DMS153 treated with DMSO at 0.1 percent for 48 hours (cell line): ENCODE data around the gene DYNC2LI1.

Source experiments
- DNase-seq: peaks from one replicate; lab custom pipeline; 2025; ENCODE audit not compliant: unreplicated experiment; lab: John Stamatoyannopoulos, UW

DYNC2LI1 gene

GRCh38 chr2:43842866-43843226 lies 69.0 kb downstream of the DYNC2LI1 start:
- DNase-seq: no peak

- DNase-seq: no peak
These were observed 71.3 kb downstream of the DYNC2LI1 start for GRCh38 chr2:43845181-43845580.

- no peak for DNase-seq
These were observed 72.4 kb downstream of the DYNC2LI1 start for GRCh38 chr2:43846140-43846793.

GRCh38 chr2:43848214-43848613 lies 74.4 kb downstream of the DYNC2LI1 start:
- no peak for DNase-seq

DNA sequence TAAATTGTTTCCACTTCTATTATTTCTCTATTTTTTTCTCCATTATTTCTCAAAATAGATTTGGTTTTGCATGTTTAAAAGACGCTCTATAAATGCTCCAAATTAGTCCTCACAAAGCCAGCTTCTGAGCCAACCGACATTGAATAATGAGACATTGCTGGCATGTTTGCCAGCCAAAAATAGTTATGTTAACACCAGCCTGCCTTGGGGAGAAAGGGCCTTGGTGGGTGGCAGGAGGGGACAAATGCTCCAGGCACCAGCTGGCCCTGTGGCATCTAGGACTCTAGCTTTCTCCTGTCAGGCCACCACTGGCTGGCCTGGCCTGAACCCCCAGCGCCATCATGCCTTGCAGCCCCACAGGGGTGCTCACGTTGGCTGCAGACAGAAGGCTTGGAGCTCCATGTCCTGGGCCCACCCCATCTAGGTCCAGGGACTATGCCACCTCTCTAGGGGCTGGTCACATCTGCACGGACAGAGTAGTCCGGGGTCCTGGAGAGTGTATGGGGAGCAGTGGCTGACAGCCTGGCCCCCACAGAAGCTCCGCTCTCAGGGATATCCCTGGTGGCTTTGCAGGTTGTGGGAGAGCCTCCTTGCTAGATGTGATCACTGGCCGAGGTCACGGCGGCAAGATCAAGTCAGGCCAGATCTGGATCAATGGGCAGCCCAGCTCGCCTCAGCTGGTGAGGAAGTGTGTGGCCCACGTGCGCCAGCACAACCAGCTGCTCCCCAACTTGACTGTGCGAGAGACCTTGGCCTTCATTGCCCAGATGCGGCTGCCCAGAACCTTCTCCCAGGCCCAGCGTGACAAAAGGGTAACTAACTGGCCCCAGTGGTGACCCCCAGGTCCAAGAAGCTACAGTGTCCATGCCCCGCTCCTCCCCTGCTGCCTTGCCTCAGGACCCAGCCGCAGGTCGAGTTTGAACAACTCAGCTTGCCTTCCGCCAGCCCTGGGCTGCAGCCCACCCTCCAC lies 77.5 kb downstream of the DYNC2LI1 start:
- DNase-seq: no peak

GRCh38 chr2:43852196-43852730 lies 78.4 kb downstream of the DYNC2LI1 start:
- DNase-seq: no peak

- DNase-seq: no peak
These were observed 79.6 kb downstream of the DYNC2LI1 start for GRCh38 chr2:43853141-43854081.

DNA sequence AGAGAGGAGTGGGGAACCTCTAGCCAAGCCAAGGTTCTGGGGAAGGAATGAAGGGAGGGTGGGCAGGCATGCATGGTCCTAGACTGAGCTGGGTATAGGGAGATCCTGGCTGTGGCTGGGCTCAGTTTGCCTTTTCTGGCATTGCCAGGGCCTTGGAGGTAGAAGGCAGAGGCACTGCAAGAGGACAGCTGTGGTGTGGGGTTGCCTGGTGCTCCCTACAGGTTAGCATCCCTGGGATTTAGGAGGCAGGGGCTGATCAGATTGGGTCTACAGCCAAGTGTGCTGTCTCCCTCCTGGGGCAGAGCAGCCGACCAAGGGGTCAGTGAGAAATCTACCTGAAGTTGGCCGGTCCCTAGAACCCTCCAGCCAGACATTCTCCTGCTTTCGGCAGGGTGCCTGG lies 80.8 kb downstream of the DYNC2LI1 start:
- no peak for DNase-seq

DNA sequence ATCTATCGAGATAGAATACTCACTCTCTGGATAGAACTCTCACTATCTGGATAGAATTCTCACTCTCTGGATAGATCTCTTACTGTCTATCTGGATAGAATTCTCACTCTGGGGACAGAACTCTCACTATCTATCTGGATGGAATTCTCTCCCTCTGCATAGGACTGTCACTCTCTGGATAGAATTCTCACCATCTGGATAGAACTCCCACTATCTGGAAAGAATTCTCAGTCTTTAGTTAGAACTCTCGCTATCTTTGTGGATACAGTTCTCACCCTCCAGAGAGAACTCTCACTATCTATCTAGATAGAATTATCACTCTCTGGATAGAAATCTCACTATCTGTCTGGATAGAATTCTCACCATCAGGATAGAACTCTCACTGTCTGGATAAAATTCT lies 81.5 kb downstream of the DYNC2LI1 start:
- DNase-seq: no peak
